DMS153 (cell line): ENCODE results near the gene IQGAP2.

ENCODE experiments used
- DNase-seq: peaks from one replicate; lab custom pipeline; 2025; lab: John Stamatoyannopoulos, UW

IQGAP2 gene

DNA sequence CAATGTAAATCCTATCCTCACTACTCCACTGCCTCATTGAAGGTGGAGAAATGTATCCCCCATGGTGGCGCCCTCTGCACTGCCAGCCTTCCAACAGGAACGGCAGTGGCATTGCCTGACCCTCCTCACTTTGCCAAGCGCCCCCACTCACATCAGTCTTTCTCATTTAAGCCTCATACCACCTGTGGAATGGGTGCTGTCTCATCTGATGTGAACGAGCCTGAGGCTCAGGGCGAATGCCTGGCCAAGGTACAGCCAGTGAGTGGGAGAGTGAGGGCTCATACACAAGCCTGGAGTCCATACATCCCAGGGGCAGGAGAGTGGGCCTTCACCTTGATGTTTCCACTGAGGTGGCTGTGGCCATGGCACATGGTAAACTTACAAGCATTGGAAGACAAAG lies 209.9 kb downstream of the IQGAP2 start:
- no peak for DNase-seq

DNA sequence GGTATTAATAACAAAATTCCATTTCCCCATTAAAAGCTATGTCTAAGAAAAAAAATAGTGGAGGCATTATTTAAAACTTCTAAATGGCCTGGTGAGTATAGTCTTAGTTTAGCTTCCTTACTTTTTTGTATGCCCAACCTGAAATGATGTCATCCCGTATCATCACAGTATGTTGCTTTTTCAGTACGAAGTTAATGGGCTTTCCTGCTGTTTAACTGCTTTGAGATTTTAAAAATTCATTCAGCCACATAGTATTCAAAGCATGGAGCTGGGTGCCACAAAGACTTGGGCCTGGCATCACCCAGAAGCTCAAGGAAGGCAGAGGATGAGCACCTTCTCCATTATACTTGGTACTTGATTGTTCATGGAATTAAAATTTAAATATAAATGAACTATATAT lies 212.7 kb downstream of the IQGAP2 start:
- DNase-seq: no peak

DNA sequence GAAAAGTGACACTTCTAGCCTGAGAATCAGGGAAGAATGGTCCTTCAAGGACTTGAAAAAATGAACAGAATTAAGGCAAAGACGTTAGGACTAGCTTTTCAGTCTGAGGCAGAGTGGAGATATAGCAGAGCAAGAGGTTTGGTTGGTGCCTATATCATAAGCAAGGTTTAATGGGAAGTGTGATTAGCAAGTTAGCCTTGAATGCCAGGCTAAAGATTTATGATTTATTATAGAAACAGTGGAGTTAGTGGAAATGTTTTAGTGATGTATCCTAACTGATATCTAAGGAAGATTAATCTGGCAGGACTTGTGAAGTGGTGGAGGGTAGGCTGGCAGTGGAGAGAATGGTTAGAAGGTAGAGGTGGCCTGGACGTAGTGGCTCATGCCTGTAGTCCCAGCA lies 213.1 kb downstream of the IQGAP2 start:
- no peak for DNase-seq

DNA sequence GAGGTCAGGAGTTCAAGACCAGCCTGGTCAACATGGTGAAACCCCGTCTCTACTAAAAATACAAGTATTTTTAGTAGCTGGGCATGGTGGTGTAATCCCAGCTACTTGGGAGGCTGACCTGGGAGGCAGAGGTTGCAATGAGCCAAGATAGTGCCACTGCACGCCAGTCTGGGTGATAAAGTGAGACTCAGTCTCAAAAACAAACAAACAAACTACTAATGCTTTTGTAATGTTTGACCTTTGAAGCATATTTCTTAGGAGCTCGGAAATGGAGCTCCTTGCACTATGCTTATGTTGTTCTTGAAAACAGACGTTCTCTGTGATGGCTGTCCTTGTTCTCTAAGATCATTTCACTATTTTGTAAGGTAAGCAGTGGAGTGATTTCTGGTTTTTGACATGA lies 214.1 kb downstream of the IQGAP2 start:
- DNase-seq: no peak

DNA sequence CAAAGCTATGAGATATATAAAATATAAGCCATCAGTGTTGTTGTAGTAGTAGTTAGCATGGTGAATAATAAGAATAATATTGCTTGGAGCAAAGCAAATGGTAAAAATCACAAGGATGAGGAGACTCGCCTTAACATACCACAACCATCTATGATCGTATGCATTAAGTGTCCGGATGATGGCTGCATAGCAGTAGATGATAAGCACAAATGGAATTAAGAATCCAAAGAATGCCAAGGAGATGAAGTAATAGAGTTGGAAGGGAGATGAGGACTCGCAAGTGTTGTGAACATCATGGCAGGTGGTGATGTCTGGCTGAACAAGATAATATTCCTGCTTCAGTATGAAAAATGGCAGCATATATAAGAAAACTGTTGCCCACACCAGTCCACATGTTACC lies 214.6 kb downstream of the IQGAP2 start:
- no peak for DNase-seq

DNA sequence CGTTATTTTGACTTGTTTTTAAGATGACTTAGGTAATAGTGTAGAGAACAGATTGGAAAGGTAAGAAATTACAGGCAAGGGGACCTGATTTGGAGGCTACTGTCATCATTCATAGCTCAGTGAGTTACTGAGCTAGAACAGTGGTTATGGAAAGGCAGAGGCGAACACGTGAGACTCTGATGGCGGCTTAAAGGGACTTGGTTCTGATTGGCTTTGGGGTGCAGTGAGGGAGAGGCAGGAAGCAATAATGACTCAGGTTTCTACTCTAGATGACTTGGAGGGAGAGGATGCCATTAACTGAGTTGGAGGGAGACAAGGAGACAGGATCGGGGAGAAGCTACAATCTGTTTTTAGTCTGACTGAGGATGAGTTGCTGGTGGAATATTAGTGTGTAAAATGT lies 217.1 kb downstream of the IQGAP2 start:
- no peak for DNase-seq

DNA sequence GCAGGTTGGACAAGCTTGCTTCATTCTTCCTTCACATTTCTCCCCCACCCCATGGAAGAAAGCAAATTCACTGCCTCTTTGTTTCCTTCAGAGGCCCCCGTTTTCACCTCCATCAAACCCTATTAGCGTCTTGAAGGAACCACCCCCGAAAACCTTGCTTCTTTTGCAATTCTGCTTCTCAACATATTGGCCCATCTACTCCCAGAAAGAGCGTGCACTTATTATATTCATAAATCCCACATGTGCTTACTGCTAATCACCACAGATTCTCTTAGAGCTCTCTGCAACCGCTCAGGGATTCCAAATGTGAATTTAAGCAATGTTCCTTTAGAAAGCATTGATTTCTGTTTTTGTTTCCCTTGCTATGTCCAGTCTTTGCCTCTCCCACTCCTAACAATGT lies 219.0 kb downstream of the IQGAP2 start:
- DNase-seq: no peak

DNA sequence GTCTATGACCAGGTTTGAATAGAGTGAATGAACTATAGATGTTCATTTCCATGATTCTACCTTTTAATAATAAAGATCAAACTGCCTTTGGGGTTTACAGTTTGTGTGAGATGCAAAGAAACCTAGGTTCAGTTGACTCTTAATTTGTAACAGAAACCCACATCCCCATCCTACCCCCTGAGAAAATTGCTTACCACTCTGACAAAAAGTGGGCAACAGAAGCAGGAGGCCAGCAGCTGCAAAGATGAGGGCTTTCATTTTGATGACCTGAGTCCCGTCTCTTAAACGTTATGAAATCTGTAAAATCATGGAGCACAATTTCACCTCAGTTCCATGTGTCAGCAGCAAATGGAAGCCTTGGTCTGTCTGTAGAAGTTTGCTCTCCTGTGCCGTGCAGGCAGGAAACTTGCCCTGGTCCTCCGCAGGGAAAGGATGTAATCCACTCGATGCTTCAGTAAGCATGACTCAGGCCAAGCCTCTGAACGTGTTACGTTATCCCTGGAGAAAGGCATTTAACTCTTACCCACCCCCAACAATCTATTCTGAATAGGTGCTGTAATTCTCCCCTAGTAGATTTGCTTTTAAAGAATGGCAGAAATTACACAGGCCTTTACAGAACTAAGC lies 220.0 kb downstream of the IQGAP2 start, which contains the start of gene F2RL2:
Gene F2RL2, minus strand, starts transcription at position 431 of the 624 bp plus-strand sequence. Its CDS starts 173 bp downstream, at position 258.
- DNase-seq: no peak

DNA sequence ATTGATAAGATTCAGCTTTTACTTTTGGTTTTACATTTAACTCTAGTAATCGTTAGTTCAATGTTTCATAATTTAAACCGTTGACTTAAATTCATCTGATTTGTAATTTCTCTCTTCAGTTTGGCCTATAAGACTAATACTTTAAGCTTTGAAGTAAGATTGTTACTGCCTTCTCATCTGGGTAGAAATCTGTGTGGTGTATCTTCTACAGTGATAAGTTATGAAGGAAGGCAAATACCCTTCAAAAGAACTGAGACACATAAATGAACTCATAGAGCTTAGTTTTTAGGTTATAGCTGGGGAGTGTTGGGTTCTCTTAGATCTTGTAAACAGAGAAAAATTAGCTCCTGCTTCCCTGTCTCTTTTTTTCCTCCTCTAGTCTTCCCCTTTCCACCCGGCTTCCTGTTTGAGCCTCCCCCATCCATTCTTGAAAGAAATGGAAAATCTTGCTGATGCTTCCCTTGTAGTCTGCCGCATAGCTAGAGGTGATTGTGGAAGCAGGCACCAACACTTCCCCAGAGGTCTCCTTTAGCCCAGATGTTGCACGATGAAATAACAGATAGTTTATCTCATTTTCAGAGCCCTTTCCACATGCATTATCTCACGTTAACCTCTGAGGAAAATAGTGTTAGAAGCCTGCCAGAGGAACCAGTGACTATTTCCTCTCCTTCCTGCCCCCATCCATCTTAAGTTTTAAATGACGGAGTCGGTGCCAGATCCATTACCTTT lies 222.2 kb downstream of the IQGAP2 start:
- DNase-seq: no peak

DNA sequence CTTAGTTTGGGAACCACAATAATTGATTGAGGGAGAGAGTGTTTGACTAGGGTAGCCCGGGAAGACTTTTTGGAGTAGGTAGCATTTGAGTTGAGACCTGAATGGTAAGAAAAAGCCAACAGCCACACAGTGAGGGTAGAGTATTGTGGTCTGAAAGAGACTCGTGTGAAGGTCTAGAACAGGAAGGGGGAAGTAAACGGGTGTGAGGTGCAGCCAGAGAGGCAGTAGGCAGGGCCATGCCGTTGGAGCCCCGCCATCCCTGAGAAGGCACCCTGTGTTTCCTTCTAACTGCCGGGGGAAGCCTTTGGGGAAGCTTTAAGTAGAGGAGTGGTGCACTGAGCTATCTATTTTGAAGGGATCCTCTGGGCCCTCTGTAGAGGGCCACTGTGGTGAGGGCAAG lies 223.7 kb downstream of the IQGAP2 start:
- DNase-seq: no peak

DNA sequence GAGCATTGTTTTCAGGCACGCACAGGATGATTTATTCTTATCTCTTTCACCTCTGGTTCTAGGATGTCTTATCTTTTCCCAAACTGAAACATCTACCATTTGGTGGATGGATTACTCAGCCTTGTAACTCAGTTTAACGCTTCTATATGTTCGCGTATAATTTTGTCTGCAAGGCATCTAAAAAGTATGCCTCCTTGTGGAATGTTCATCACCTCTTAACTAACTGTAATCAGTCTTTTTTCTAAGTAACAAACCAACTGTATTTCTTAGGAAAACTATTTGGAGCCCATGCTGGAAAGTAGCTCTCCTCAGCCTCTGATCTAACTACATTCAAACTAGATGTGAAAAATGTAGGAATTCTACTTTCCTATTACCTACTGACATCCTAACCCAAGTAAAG lies 231.6 kb downstream of the IQGAP2 start:
- no peak for DNase-seq

DNA sequence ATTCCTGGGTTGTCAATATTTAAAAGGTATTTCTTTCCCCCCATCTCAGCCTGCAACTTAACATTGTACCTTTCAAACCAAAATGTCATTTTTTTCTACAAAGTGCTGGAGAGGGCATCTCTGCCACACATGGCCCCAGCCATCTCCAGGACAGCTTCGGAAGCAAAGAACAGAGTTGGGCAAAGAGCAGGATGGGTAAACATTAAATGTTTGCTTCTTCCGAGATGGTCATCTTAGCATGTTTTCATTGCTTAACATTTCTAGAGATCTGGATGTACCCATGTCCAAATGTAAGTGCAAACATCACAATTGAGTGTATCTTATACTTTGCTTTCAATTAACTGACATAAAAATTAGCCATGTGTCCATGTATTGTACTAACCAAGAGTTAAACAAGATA lies 234.4 kb downstream of the IQGAP2 start:
- DNase-seq: no peak

DNA sequence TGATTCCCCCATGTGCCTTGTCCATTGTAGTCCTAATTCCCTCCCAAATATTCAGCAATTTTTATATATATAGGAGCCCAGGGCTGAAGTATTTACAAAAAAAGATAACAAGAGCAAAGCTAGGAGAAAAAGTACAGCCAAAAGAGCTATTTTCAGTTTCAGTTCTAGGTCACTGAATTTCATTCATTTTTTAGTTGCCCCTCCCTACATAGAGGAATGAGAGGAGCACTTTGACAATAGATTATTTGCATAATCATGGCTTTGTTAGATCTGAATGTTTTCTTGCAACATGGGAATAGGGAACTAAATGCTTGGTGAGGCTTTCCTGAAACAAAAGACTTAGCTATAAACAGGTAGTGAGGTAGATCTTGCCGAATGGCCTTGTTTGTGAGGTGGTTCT lies 235.4 kb downstream of the IQGAP2 start:
- no peak for DNase-seq

DNA sequence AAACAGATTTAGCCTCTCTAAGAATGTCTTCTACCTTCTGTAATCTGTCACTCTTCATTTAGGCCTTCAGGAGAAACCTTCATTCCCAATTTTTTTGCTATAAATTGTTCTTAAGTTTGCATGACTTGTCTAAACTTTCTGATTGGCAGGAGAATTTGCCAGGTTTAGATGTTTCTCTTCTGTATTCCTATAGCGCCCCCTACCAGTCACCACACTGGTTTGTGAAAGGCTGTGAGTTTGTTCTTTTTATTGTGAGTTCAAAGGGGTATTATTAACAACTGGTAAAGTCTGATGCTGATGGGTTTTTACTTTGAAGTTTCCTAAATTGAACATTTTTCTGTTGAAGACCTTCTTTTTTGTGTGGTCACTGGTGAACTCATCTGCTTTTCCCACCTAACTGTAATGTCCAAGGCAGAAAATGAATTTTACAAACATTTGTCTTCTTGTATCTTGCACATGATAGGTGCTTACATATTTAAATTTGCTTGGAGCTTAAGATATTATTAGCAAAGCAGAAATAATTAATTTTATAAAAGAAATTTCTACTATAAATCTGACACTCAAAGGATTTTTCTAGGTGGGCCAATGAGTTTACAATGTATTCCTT lies 238.5 kb downstream of the IQGAP2 start:
- DNase-seq: no peak

DNA sequence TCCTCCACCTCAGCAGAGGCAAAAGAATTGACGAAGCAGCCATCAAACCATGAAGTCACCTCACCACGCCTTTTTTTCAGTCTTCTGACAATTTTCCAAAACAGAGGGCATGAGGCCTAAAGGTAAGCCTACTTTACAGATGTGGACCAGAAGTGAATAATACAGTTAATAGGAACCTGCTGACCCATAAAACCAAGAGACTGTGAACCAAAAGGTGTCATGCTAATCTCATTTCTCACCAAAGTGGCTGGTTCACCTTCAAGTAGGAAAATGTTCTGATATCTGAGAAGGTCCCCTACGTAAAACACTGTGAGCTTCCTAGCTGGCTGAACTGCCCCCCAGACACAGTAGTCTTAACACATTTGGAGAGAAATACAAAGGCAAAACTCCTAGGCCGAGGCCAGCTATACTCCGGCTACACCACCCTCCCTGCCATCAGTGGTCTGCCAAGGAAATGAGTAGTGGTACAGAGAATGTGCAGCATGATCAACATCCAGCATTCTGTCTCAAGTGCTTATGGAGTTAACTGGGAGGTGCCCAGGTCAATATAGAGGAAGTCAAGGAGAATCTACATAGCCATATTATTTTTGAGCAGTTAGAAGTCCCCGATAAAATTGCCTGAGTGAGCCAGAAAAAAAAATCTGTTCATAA lies 239.4 kb downstream of the IQGAP2 start:
- DNase-seq: no peak

DNA sequence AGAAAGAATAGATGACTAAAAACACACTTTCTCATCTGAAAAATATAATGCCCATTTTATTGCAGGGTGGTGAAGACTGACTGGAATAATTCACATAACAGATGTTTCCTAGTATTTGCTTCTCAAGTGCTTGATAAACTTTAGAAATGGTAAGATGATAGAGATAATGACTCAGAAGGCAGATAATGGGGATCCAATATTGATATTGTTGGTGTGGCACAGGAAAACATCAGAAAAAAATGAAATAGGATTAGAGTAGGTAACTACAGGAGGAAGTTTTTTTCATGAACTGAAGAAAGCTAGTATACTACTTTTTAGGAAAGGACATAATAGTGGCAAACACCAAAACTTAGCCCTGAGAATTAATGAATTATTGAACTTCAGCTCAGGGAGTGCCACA lies 240.3 kb downstream of the IQGAP2 start:
- DNase-seq: no peak

DNA sequence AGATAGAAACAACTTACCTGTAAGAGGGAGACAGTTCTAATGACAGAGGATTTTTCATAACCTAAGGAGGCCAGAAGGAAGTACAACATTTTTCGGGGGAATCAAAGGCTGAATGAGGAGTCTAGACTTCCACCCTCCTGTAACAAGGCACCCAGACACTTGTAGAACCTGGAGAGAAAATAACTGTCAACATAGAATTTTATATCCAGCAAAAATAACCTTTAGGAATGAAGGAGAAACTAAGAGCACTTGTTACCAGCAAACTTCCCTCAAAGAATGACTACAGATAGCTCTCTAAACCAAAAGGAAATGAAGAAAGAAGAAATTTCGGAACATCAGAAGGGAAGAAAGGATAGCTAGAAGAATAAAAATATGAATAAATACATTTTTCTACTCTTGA lies 246.1 kb downstream of the IQGAP2 start:
- DNase-seq: no peak

DNA sequence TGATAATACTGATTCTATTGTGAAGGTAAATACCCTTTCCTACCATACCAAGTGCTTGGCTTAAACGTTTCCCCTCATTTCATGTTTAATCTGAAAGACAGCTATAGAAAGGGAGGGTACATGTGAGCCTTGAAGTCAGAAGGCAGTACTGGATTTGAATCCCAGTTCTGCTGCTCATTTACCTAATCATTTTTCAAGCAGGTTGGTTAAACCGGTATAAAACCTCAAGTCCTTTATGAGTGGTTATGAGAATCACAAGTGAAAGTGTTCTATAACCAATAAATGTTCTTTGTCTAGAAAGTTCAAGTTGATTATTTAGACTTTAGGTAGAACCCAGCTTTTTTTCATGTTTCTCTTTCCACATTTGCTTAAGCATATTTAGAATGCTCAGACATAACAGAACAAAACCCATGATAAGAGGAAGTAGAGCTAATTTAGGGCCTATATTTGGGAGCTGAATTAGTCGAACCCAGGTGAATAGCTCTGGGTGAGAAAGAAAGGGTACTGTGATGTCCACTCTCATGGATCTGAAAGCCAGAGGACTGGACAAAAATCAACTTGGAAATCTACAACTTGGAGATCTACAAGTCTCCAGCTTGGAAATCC lies 249.8 kb downstream of the IQGAP2 start:
- no peak for DNase-seq

DNA sequence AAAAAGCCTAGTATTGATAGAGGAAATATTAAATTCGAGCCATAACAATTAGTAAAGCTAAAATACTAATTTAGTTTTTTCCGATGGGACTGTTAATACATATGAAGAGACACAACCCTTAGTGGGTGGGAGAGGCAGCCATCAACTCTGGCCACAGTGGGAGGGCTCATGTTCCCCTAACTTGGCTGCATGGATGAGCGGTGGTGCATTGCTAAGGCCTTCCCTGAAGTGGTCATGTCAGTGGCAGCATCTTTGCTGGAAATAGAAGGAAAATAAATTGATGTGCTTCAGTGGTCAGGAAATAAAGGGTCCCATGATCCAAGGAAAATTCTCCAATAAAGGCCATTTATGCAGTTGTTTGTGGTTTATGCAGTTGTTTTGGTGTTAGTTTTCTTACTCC lies 254.0 kb downstream of the IQGAP2 start:
- DNase-seq: no peak

DNA sequence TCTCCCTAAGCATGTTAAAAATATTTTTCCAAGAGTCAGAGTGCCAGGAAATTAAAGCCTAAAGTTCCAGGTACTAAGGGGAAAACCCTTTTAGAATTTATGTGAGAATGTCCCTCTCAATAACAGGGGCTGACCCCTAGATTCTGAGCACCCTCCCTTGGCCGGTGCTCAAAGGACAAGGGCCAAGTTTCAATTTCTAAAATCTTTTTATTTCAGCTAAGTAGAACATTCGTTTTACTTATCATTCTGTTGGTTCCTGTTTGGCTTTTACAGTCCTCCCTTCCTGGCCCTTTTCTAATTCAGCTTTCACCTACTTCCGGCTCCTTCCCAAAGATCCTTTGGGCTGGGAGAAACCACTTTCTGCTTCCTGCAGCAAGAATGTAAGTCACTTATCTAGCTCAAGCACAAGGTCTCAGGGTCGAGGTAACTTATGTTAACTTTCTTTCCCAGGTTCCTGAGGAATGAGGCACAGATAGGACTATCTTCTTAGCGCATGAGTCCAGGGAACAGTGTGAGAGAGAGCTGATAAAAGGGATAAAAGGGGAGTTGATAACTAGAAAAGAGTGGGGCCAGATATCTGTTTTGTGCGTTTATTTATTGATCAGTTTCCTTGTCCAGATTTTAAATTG lies 254.7 kb downstream of the IQGAP2 start:
- DNase-seq: no peak

DNA sequence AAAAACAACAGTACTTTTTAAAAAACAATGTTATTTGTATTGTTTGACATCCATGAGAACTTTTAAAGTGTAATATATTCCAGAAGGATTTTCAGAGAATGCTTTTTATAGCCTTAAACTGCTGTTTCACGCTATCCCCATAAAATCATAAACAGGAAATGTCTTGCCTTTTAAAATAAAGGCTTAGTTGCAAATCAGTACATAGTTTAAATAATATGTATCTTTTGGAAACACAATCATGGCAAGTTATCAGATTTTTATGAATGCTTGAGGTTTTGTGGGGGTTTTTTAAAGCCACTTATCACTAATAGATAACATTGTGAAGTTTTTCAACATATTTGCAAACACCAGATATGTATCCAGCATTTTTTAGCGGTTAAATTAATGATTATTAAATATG lies 257.3 kb downstream of the IQGAP2 start:
- no peak for DNase-seq

DNA sequence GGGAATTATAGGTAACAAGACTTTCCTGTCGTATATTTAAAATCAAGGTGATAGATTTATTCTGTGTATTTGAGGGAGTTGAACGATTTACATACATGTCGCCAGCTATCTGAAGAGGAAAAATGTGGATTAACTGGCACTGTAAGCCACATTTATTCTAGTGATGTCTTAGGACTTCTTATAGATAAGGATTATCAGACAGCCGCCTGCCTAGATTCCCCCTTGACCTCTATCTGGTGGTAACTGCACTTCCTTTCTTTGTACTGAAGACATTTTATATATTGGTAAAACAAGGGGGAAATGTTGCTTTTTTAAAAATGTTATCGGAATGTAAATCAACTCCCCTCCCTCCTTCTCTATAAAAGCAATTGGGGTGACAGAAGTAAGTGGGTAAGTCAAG lies 259.4 kb downstream of the IQGAP2 start:
- no peak for DNase-seq
